A549 treated with GW870086 at 1 μM for 4 hours (cell line): Measurements from ENCODE around the gene ZNF419. TPM values are rescaled to one million over a fixed set of nuclear protein-coding genes. Genes with fewer than 3 reads are reported as not detected.

Experiments
- total RNA-seq: library from RNA; stranded (reverse); fragments of 200-300 nt; extraction: Qiagen RNA extraction; gene quantifications from 5 replicates; pipeline ENCODE4 v1.2.3, GENCODE V29; 2022; ENCODE audit warnings: low read depth

ZNF419 gene
- 5.6 to 9.9 TPM (median 6.5 TPM) in 5 replicates for total RNA-seq

DNA sequence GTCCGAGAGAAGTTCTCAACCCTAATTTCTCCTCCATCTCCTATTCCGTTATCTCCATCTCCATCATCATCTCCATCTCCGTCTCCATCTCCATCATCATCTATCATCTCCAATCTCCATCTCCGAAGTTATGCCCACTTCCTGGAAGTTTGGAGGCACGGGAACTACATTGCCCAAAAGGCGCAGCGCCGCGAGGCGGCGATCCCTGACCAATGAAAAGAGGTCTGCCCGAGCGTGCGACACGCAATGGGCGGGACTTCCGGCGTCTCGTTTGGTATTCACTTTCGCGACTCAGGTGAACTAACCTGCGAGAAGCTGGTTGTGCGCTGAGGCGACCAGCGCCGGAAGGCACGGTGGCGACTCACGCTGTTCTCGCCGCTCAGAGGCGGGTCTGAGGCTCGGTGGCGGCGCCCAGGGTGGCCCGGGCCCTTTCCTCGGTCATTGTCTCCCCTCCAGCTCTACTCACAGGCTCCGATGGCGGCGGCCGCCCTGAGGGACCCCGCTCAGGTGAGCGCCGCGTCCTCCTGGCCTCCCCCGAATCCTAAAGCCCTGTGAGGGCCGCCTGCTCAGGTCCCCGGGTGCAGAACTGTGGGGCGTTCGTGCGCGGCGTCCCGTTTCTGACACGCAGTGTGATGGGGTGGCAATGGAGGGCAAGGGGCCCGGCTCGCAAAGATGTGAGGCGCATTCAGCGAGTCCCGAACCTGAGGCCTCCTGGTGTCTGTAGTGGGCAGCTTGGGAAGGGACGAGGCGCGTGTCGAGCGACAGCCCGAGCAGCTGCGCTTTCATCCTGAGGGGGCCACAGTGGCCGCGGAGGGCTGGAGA is at the start of gene ZNF419:
Gene ZNF419, plus strand, starts transcription at position 274 of the 822 bp plus-strand sequence. Its CDS starts 201 bp downstream, at position 475.

DNA sequence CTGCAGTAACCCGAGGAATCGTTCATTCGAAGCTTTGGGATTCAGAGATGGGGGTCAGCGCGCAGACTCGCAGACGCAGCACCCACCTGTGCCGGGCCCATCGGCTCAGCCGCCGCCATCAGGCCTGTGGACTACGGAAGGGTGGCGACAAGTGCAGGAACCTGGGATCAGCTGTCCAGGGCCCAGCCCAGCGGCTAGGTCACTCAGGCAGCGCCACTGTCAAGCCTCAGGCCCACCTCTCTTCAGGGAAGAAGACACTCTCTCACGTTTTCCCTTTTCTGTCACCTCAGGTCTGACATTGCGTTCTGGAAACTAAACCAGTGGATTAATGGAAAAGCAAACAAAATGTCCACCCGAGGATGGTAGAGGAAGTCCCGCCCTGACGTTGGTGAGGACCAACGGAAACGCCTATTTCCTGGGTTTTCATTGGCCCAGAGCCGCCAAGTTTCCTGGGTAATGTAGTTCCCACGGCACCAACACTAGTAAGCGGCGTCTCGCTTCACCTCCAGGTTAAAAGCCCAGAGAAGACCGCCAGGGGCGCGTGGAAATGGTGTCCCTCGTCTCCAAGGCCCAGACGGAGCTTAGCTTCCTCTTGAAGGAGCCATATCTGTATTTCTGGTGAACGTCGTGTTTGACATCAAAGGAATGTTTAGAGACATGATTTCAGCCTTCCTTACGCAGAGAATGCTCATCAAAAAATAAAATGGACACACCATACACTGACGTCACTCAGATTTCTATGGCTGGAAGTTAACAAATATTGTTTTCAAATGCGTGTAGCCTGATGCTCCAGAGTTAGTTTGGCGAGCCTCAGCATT is 10.2 kb upstream of the ZNF419 start, which contains the start of gene ZNF772:
Gene ZNF772, minus strand, starts transcription at position 376 of the 818 bp plus-strand sequence. Its CDS starts 257 bp downstream, at position 119.

DNA sequence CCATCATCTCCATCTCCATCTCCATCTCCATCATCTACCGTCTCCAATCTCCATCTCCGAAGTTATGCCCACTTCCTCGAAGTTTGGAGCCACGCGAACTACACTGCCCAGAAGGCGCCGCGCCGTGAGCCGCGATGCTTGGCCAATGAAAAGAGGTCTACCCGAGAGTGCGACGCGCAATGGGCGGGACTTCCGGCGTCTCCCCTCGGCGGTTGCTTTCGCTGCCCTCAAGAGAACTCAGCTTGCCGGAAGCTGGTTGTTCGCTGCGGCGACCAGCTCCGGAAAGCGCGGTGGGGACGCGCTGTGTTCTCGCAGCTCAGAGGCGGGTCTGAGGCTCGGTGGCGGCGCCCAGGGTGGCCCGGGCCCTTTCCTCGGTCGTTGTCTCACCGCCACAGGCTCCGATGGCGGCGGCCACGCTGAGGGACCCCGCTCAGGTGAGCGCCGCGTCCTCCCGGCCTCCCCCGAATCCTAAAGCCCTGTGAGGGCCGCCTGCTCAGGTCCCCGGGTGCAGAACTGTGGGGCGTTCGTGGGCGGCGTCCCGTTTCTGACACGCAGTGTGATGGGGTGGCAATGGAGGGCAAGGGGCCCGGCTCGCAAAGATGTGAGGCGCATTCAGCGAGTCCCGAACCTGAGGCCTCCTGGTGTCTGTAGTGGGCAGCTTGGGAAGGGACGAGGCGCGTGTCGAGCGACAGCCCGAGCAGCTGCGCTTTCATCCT is 12.3 kb downstream of the ZNF419 start, which contains the start of gene ZNF773:
Gene ZNF773, plus strand, starts transcription at position 259 of the 716 bp plus-strand sequence. Its CDS starts 143 bp downstream, at position 402.

DNA sequence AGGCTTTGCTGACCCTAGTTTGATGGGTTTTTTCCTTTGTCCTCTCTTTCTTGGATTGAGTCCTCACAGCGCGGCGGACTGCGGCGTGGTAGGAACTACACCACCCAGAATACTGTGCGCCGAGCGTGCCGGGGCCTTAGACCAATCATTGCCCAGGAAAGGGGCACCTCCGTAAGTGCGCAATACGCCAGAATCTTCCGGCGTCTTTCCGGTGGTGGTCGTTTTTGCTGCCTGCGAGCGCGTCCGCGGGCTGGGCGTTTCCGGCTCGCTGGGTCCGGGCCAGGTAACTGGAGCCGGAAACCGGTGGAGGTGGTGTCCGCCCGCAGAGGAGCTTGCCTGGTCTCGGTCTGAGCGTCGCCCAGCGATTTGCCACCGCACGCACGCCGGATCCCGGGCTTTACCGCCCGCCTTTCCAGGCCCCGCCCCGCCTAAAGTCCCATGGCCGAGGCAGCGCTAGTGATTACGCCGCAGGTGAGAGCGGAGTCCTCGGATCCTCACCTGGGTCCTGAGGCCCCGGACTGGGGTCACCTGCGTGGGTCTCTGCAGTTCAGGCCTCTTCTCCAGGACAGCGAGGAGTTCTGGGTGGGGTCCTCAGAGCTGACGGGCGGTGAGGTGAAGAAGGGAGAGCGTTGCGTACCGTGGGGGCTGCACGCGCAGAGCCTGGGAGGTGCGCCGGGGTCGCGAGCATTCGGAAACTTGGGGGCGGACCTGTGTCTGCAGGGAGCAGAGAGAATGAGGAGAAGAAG is 39.8 kb downstream of the ZNF419 start, which contains the start of gene ZNF549:
Gene ZNF549, plus strand, starts transcription at position 221 of the 746 bp plus-strand sequence. Its CDS starts 218 bp downstream, at position 439.

Other genes starting within 250 kb of the ZNF419 start
- gene ZNF805, start 247.1 kb upstream of the ZNF419 start, total RNA-seq, result 1.2 to 2.4 TPM (median 2.0 TPM) in 5 replicates
- gene ZNF460, start 207.3 kb upstream of the ZNF419 start, total RNA-seq, result 0.89 to 1.2 TPM (median 0.96 TPM) in 5 replicates
- 0.78 to 1.7 TPM (median 1.4 TPM) in 5 replicates for gene ZNF543, start 167.3 kb upstream of the ZNF419 start, total RNA-seq
- gene ZNF304, start 136.5 kb upstream of the ZNF419 start, total RNA-seq, result 2.0 to 2.5 TPM (median 2.3 TPM) in 5 replicates
- gene TRAPPC2B, start 124.2 kb upstream of the ZNF419 start, total RNA-seq, result 15.8 to 18.0 TPM (median 16.3 TPM) in 5 replicates
- gene ZNF547, start 124.2 kb upstream of the ZNF419 start, total RNA-seq, result 1.4 to 2.2 TPM (median 1.7 TPM) in 5 replicates
- 2.2 to 4.6 TPM (median 3.9 TPM) in 5 replicates for gene ZNF548, start 97.9 kb upstream of the ZNF419 start, total RNA-seq
- 4.0 to 7.4 TPM (median 4.9 TPM) in 5 replicates for gene ZNF17, start 76.6 kb upstream of the ZNF419 start, total RNA-seq
- gene ZNF749, start 52.4 kb upstream of the ZNF419 start, total RNA-seq, result 14.1 to 17.2 TPM (median 14.4 TPM) in 5 replicates
- gene VN1R1, start 30.6 kb upstream of the ZNF419 start, total RNA-seq, result 0.08 to 0.10 TPM in 2 of 5 replicates, not detected in the others
- 0.58 to 1.8 TPM (median 1.5 TPM) in 5 replicates for gene ZNF772, start 10.2 kb upstream of the ZNF419 start, total RNA-seq
- gene ZNF773, start 12.2 kb downstream of the ZNF419 start, total RNA-seq, result 3.6 to 5.6 TPM (median 5.5 TPM) in 5 replicates
- gene ZNF549, start 39.6 kb downstream of the ZNF419 start, total RNA-seq, result 1.5 to 2.1 TPM (median 1.8 TPM) in 5 replicates
- 3.0 to 4.3 TPM (median 3.8 TPM) in 5 replicates for gene ZNF550, start 72.1 kb downstream of the ZNF419 start, total RNA-seq
- 3.4 to 5.5 TPM (median 4.7 TPM) in 5 replicates for gene ZNF416, start 91.2 kb downstream of the ZNF419 start, total RNA-seq
- not detected in 5 replicates for gene ZIK1, start 96.4 kb downstream of the ZNF419 start, total RNA-seq
- gene ZNF530, start 112.1 kb downstream of the ZNF419 start, total RNA-seq, result 4.2 to 5.6 TPM (median 4.8 TPM) in 5 replicates
- gene ZNF134, start 126.5 kb downstream of the ZNF419 start, total RNA-seq, result 8.8 to 12.1 TPM (median 9.3 TPM) in 5 replicates
- gene ZNF211, start 145.4 kb downstream of the ZNF419 start, total RNA-seq, result 5.1 to 6.8 TPM (median 6.0 TPM) in 5 replicates
- gene ZSCAN4, start 181.2 kb downstream of the ZNF419 start, total RNA-seq, result not detected in 5 replicates
- 4.8 to 5.6 TPM (median 5.0 TPM) in 5 replicates for gene ZNF551, start 194.2 kb downstream of the ZNF419 start, total RNA-seq
- gene ZNF154, start 221.5 kb downstream of the ZNF419 start, total RNA-seq, result not detected in 5 replicates
- 0.69 to 1.1 TPM (median 1.0 TPM) in 5 replicates for gene ZNF671, start 239.9 kb downstream of the ZNF419 start, total RNA-seq